Nephron (organoid): ENCODE measurements around the gene MAB21L1.

Source experiments
- H3K27ac Mint-ChIP-seq, 3 experiments: 2 replicates each; pipeline ENCODE4 v1.8.0; 2020; ENCODE audit warnings: mixed read lengths in 3 of 3, mild to moderate bottlenecking in 2 of 3, moderate library complexity in 1 of 3
- H3K27me3 Mint-ChIP-seq: 2 replicates; pipeline ENCODE4 v1.8.0; 2021; ENCODE audit warnings: low read depth, mild to moderate bottlenecking, moderate library complexity, mixed read lengths
- H3K36me3 Mint-ChIP-seq: 2 replicates; pipeline ENCODE4 v1.8.0; 2020; ENCODE audit warnings: low read depth, mixed read lengths
- H3K4me1 Mint-ChIP-seq: 2 replicates; pipeline ENCODE4 v1.8.0; 2020; ENCODE audit warnings: mixed read lengths
- H3K4me3 Mint-ChIP-seq, 3 experiments: 2 replicates each; pipeline ENCODE4 v1.8.0; 2020; ENCODE audit warnings: mild to moderate bottlenecking in 3 of 3, mixed read lengths in 3 of 3, moderate library complexity in 2 of 3
- H3K9me3 Mint-ChIP-seq: 2 replicates; pipeline ENCODE4 v1.8.0; 2020; ENCODE audit warnings: mixed read lengths
- CTCF ChIP-seq, 3 experiments: fragments of 200-600 bp; sonication (generic); IDR thresholded peaks; one replicate each; pipeline ENCODE4 v1.5.0; 2021; ENCODE audit warnings: antibody characterized with exemption in 3 of 3; ENCODE audit not compliant: unreplicated experiment in 3 of 3

Gene MAB21L1

GRCh38 chr13:35473206-35473775 is 3.2 kb downstream of the MAB21L1 start:
- peaks cover 100% of the 10 kb centered on the region for H3K27me3 Mint-ChIP-seq
- peak overlapping the region in 1 of 3 experiments; percentile 64 for H3K27ac Mint-ChIP-seq
- no peaks in the 10 kb centered on the region for H3K9me3 Mint-ChIP-seq
- H3K4me3 Mint-ChIP-seq: peak overlapping the region; percentile 57 to 80 (median 66)
- H3K36me3 Mint-ChIP-seq: peaks cover 6% of the 10 kb centered on the region
- TF ChIP-seq CTCF (IDR thresholded peaks at IDR 0.05; ENCODE audit: unreplicated experiment in 3 of 3): no peak
- peaks cover 42% of the 10 kb centered on the region for H3K4me1 Mint-ChIP-seq

- H3K9me3 Mint-ChIP-seq: no peaks in the 10 kb centered on the region
- H3K4me3 Mint-ChIP-seq: peak overlapping the region; percentile 75 to 80 (median 79)
- peaks cover 96% of the 10 kb centered on the region for H3K27me3 Mint-ChIP-seq
- H3K36me3 Mint-ChIP-seq: peaks cover 6% of the 10 kb centered on the region
- H3K27ac Mint-ChIP-seq: peak overlapping the region in 1 of 3 experiments; percentile 83
- peaks cover 42% of the 10 kb centered on the region for H3K4me1 Mint-ChIP-seq
- no peak for TF ChIP-seq CTCF (IDR thresholded peaks at IDR 0.05; ENCODE audit: unreplicated experiment in 3 of 3)
Observed at GRCh38 chr13:35472323-35472881, 4.1 kb downstream of the MAB21L1 start.

GRCh38 chr13:35471706-35472322 is 4.7 kb downstream of the MAB21L1 start:
- no peak for TF ChIP-seq CTCF (IDR thresholded peaks at IDR 0.05; ENCODE audit: unreplicated experiment in 3 of 3)
- Mint-ChIP-seq H3K4me3 (peak overlapping the region; percentile 75 to 80 (median 79)), H3K27ac (peak overlapping the region in 1 of 3 experiments; percentile 83), H3K4me1 (peaks cover 39% of the 10 kb centered on the region), H3K27me3 (peaks cover 94% of the 10 kb centered on the region), H3K9me3 (no peaks in the 10 kb centered on the region), H3K36me3 (peaks cover 6% of the 10 kb centered on the region)

- H3K27ac Mint-ChIP-seq: peak overlapping the region; percentile 6 to 83 (median 69)
Observed at GRCh38 chr13:35470671-35471661, 5.5 kb downstream of the MAB21L1 start.

More at GRCh38 chr13:35470671-35471661, 5.5 kb downstream of the MAB21L1 start:
- Mint-ChIP-seq H3K9me3 (no peaks in the 10 kb centered on the region), H3K4me1 (peaks cover 31% of the 10 kb centered on the region), H3K27me3 (peaks cover 85% of the 10 kb centered on the region), H3K4me3 (peak overlapping the region; percentile 75 to 80 (median 79)), H3K36me3 (peaks cover 6% of the 10 kb centered on the region)
- TF ChIP-seq CTCF (IDR thresholded peaks at IDR 0.05; ENCODE audit: unreplicated experiment in 3 of 3): no peak
